Breast epithelium (tissue), 3 donors: Measurements from ENCODE around the gene SETBP1.

Source experiments
- POLR2A ChIP-seq: fragments of 450-650 bp; IDR thresholded peaks from one replicate; pipeline ENCODE4 v1.6.1; 2016; ENCODE audit warnings: antibody characterized with exemption, mild to moderate bottlenecking, moderate library complexity
- POLR2AphosphoS5 ChIP-seq, 3 donors: sonication (generic); formaldehyde crosslinking; IDR thresholded peaks; one replicate each; pipeline ENCODE4 v1.6.1; 2017; ENCODE audit warnings: antibody characterized with exemption in 3 of 3
- TF ChIP-seq, protein P1 (sequence below), 3 donors: fragments of 450-650 bp; IDR thresholded peaks; one replicate each; pipeline ENCODE4 v1.5.1; 2016 to 2017; ENCODE audit warnings: antibody characterized with exemption in 3 of 3, mild to moderate bottlenecking in 3 of 3, moderate library complexity in 3 of 3

DNA sequence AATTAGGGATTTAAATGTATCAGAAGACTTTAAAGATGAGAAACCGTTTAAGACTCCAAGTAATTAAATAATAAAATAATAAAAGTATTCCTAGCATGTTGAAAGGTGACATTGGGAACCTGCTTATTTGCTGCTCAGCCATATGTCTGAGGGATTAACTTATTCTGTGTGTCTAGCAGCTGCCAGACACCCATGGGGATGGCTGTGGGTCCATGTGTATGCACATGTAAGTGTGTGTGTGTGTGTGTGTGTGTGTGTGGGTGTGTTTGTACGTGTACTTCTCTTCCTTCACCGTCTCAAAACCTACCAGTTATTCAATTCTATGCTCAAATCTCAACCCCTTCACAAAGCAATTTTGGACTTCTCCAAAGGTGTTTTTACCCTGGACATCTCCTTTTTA, 124.5 kb downstream of the SETBP1 start:
- TF ChIP-seq, protein P1, sequence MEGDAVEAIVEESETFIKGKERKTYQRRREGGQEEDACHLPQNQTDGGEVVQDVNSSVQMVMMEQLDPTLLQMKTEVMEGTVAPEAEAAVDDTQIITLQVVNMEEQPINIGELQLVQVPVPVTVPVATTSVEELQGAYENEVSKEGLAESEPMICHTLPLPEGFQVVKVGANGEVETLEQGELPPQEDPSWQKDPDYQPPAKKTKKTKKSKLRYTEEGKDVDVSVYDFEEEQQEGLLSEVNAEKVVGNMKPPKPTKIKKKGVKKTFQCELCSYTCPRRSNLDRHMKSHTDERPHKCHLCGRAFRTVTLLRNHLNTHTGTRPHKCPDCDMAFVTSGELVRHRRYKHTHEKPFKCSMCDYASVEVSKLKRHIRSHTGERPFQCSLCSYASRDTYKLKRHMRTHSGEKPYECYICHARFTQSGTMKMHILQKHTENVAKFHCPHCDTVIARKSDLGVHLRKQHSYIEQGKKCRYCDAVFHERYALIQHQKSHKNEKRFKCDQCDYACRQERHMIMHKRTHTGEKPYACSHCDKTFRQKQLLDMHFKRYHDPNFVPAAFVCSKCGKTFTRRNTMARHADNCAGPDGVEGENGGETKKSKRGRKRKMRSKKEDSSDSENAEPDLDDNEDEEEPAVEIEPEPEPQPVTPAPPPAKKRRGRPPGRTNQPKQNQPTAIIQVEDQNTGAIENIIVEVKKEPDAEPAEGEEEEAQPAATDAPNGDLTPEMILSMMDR (IDR thresholded peaks at IDR 0.05): no peak
- TF ChIP-seq POLR2A (no peak), POLR2AphosphoS5 (IDR thresholded peaks at IDR 0.05) (no peak)
